HFFc6 (cell line): ENCODE data around the gene MECP2. TPM values are rescaled to one million over a fixed set of nuclear protein-coding genes. Genes with fewer than 3 reads are reported as not detected.

Experiments
- DNase-seq: peaks from one replicate; pipeline ENCODE4 v3.0.0-alpha.2; 2018
- H3K27ac Mint-ChIP-seq: 2 replicates; pipeline ENCODE4 v1.8.0; 2020; ENCODE audit warnings: mild to moderate bottlenecking, mixed read lengths
- H3K27me3 Mint-ChIP-seq: 2 replicates; pipeline ENCODE4 v1.8.0; 2021; ENCODE audit warnings: mild to moderate bottlenecking, moderate library complexity, mixed read lengths; ENCODE audit not compliant: insufficient read depth
- H3K36me3 Mint-ChIP-seq: 2 replicates; pipeline ENCODE4 v1.8.0; 2021; ENCODE audit warnings: low read depth, mixed read lengths
- H3K4me1 Mint-ChIP-seq: 2 replicates; pipeline ENCODE4 v1.8.0; 2020; ENCODE audit warnings: low read depth, mixed read lengths
- H3K4me3 Mint-ChIP-seq: 2 replicates; pipeline ENCODE4 v1.8.0; 2020; ENCODE audit warnings: mild to moderate bottlenecking, moderate library complexity, mixed read lengths
- H3K9me3 Mint-ChIP-seq: 2 replicates; pipeline ENCODE4 v1.8.0; 2020; ENCODE audit warnings: mild to moderate bottlenecking, mixed read lengths
- total RNA-seq, 6 experiments: library from RNA; stranded (reverse); fragmentation: NEBNext Ultra II Directional; extraction: Animal tissue kit (Norgen Biotek cat#: 25700); gene quantifications; 2 replicates in 1 of 6; 3 replicates in 5 of 6; pipeline ENCODE4 v1.2.3, GENCODE V29; 2021
- TF ChIP-seq, protein P1 (sequence below): fragments of 200-600 bp; sonication (generic); IDR thresholded peaks from 2 replicates; pipeline ENCODE4 v1.5.0; 2021; ENCODE audit warnings: antibody characterized with exemption, mild to moderate bottlenecking

The MECP2 gene
- total RNA-seq, 6 experiments from 2014 or later = 28.8 to 35.8 (median 31.9) TPM

- H3K27ac Mint-ChIP-seq = no peak overlapping the region
- H3K27me3 Mint-ChIP-seq = peaks cover 20% of the 10 kb centered on the region
- TF ChIP-seq, protein P1, sequence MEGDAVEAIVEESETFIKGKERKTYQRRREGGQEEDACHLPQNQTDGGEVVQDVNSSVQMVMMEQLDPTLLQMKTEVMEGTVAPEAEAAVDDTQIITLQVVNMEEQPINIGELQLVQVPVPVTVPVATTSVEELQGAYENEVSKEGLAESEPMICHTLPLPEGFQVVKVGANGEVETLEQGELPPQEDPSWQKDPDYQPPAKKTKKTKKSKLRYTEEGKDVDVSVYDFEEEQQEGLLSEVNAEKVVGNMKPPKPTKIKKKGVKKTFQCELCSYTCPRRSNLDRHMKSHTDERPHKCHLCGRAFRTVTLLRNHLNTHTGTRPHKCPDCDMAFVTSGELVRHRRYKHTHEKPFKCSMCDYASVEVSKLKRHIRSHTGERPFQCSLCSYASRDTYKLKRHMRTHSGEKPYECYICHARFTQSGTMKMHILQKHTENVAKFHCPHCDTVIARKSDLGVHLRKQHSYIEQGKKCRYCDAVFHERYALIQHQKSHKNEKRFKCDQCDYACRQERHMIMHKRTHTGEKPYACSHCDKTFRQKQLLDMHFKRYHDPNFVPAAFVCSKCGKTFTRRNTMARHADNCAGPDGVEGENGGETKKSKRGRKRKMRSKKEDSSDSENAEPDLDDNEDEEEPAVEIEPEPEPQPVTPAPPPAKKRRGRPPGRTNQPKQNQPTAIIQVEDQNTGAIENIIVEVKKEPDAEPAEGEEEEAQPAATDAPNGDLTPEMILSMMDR = no peak
- H3K4me3 Mint-ChIP-seq = no peak overlapping the region
- H3K36me3 Mint-ChIP-seq = no peaks in the 10 kb centered on the region
- no peak for DNase-seq
- H3K4me1 Mint-ChIP-seq = no peaks in the 10 kb centered on the region
- H3K9me3 Mint-ChIP-seq = no peaks in the 10 kb centered on the region
Observed at GRCh38 chrX:154115071-154115470, 17.6 kb upstream of the MECP2 start.

GRCh38 chrX:154114652-154115051 lies 17.1 kb upstream of the MECP2 start:
- H3K27me3 Mint-ChIP-seq = peaks cover 20% of the 10 kb centered on the region
- TF ChIP-seq, protein P1 = no peak

DNA sequence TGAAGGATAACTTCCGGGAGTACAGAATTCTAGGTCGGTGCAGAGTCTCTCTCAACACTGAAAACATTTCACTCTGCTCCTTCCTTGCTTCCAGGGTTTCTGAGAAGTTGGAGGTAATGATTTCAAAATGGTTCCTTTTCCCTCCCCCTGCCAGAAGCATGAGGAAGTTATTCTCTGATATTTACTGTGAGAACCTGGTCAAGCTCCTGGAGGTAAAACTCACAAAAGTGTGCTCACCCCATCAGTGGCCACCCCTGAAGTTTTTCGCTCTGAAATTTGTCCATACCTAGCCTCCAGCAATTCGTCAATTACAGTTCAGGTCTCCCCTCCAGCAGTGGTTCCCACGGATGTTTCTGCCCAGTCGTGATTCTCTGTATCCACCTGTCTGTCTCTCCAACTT lies 16.2 kb upstream of the MECP2 start:
- Mint-ChIP-seq H3K27me3 (peaks cover 19% of the 10 kb centered on the region), H3K4me3 (no peak overlapping the region), H3K36me3 (no peaks in the 10 kb centered on the region), H3K4me1 (no peaks in the 10 kb centered on the region), H3K9me3 (no peaks in the 10 kb centered on the region), H3K27ac (no peak overlapping the region)
- TF ChIP-seq, protein P1 = no peak
- DNase-seq = no peak

More at GRCh38 chrX:154114652-154115051, 17.1 kb upstream of the MECP2 start:
- no peak overlapping the region for H3K27ac Mint-ChIP-seq
- no peaks in the 10 kb centered on the region for H3K4me1 Mint-ChIP-seq
- H3K9me3 Mint-ChIP-seq = no peaks in the 10 kb centered on the region
- H3K36me3 Mint-ChIP-seq = no peaks in the 10 kb centered on the region
- H3K4me3 Mint-ChIP-seq = no peak overlapping the region
- DNase-seq = no peak

GRCh38 chrX:154098551-154098950 lies 1.0 kb upstream of the MECP2 start:
- Mint-ChIP-seq H3K9me3 (no peaks in the 10 kb centered on the region), H3K4me1 (peaks cover 27% of the 10 kb centered on the region), H3K36me3 (no peaks in the 10 kb centered on the region), H3K4me3 (no peak overlapping the region), H3K27me3 (peaks cover 14% of the 10 kb centered on the region), H3K27ac (no peak overlapping the region)
- TF ChIP-seq, protein P1 = no peak
- no peak for DNase-seq

GRCh38 chrX:154097003-154097588 lies 421 bp downstream of the MECP2 start:
- peak; percentile 11 for DNase-seq
- H3K27ac Mint-ChIP-seq = peak overlapping the region; percentile 92
- TF ChIP-seq, protein P1 = no peak
- H3K4me1 Mint-ChIP-seq = peaks cover 38% of the 10 kb centered on the region
- peak overlapping the region; percentile 93 for H3K4me3 Mint-ChIP-seq
- H3K36me3 Mint-ChIP-seq = no peaks in the 10 kb centered on the region
- H3K9me3 Mint-ChIP-seq = no peaks in the 10 kb centered on the region
- H3K27me3 Mint-ChIP-seq = peaks cover 12% of the 10 kb centered on the region
